ENCODE measurements around the gene AP2A2.

- TF ChIP-seq CTCF (conservative IDR thresholded peaks at IDR 0.05) (no peak), EZH2 (IDR thresholded peaks at IDR 0.05; ENCODE audit: low read depth) (no peak)
Measured at GRCh38 chr11:999009-999408, 73.3 kb downstream of the AP2A2 start.

Measured in PC-9 (cell line).